ENCODE results near the gene KCNQ1.

DNA sequence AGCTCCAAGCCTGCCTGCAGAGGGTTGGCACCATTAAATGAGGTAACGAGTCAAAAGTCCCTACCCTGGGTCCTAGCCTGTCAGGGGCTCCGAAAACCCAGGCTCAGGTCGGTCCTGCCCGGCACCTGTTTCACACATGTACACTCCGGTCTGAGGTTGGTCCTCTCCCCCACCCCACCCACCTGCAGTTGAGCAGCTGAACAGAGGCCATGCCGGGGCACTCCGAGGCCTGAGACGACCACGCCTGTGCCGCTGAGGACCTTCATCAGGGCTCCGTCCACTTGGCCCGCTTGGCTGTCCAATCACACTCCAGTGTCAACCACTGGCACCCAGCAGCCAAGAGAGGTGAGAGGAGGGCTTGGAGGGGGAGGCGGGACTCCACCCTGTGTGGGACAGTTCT is 42.7 kb upstream of the KCNQ1 start:
- TF ChIP-seq JUND (IDR thresholded peaks at IDR 0.05) (no peak), EZH2 (IDR thresholded peaks at IDR 0.05) (no peak), REST (IDR thresholded peaks at IDR 0.05; ENCODE audit: low read depth) (no peak), SRF (IDR thresholded peaks at IDR 0.05; ENCODE audit: low read depth) (no peak), POLR2A (IDR thresholded peaks at IDR 0.05; ENCODE audit: borderline replicate concordance, extremely low read depth, insufficient read depth, insufficient read length) (no peak), FOSL1 (IDR thresholded peaks at IDR 0.05; ENCODE audit: low read depth) (no peak), EGR1 (IDR thresholded peaks at IDR 0.05; ENCODE audit: low read depth) (no peak), POLR2AphosphoS5 (IDR thresholded peaks at IDR 0.05; ENCODE audit: low read depth, low read length) (no peak), YY1 (IDR thresholded peaks at IDR 0.05; ENCODE audit: extremely low read depth, insufficient replicate concordance, low read depth, low read length) (no peak)
- TF ChIP-seq, protein P1, sequence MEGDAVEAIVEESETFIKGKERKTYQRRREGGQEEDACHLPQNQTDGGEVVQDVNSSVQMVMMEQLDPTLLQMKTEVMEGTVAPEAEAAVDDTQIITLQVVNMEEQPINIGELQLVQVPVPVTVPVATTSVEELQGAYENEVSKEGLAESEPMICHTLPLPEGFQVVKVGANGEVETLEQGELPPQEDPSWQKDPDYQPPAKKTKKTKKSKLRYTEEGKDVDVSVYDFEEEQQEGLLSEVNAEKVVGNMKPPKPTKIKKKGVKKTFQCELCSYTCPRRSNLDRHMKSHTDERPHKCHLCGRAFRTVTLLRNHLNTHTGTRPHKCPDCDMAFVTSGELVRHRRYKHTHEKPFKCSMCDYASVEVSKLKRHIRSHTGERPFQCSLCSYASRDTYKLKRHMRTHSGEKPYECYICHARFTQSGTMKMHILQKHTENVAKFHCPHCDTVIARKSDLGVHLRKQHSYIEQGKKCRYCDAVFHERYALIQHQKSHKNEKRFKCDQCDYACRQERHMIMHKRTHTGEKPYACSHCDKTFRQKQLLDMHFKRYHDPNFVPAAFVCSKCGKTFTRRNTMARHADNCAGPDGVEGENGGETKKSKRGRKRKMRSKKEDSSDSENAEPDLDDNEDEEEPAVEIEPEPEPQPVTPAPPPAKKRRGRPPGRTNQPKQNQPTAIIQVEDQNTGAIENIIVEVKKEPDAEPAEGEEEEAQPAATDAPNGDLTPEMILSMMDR (IDR thresholded peaks at IDR 0.05 in 2 of 3, conservative IDR thresholded peaks at IDR 0.05 in 1 of 3; ENCODE audit: borderline replicate concordance in 1 of 3, insufficient read depth in 1 of 3, low read depth in 2 of 3, low read length in 2 of 3), result no peak
- TF ChIP-seq, protein P2, sequence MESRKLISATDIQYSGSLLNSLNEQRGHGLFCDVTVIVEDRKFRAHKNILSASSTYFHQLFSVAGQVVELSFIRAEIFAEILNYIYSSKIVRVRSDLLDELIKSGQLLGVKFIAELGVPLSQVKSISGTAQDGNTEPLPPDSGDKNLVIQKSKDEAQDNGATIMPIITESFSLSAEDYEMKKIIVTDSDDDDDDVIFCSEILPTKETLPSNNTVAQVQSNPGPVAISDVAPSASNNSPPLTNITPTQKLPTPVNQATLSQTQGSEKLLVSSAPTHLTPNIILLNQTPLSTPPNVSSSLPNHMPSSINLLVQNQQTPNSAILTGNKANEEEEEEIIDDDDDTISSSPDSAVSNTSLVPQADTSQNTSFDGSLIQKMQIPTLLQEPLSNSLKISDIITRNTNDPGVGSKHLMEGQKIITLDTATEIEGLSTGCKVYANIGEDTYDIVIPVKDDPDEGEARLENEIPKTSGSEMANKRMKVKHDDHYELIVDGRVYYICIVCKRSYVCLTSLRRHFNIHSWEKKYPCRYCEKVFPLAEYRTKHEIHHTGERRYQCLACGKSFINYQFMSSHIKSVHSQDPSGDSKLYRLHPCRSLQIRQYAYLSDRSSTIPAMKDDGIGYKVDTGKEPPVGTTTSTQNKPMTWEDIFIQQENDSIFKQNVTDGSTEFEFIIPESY (IDR thresholded peaks at IDR 0.05; ENCODE audit: extremely low read depth, insufficient replicate concordance, low read length), result no peak
